RKO (cell line): ENCODE results near the gene PRSS53.
A peak's percentile ranks its signal among the peaks of the same experiment; 100 is the strongest.
"Not testable (repeated sequence)": the region's sequence is repeated elsewhere in the genome, so short reads cannot be mapped to it uniquely, and the experiment has no call there.

Experiments used
- DNase-seq: peaks from one replicate; pipeline ENCODE4 v3.0.0-alpha.2; 2016; ENCODE audit warnings: low spot score

Gene PRSS53

GRCh38 chr16:31088459-31089183 is at the start of gene PRSS53:
PRSS53 (minus strand) TSS chr16:31088943; CDS start chr16:31088809, 134 bp downstream.
- no peak for DNase-seq

- DNase-seq, result not testable (repeated sequence)
Observed at GRCh38 chr16:31136822-31137499, 48.2 kb upstream of the PRSS53 start.

DNA sequence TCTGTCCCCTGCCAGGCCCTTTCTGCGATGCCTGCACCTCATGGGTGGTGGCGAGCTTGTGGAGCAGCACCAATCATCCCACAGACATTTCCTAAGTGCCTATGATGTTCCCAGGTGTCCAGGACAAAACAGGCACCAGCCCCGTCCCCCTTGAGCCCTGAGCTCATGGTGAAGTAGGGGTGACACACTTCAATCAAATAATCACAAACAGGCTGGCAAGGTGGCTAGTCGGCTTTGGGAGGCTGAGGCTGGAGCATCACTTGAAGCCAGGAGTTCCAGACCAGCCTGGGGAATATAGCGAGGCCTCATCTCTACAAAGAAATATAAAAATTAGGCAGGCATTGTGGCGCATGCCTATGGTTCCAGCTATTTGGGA is 47.5 kb upstream of the PRSS53 start:
- DNase-seq, result no peak

DNA sequence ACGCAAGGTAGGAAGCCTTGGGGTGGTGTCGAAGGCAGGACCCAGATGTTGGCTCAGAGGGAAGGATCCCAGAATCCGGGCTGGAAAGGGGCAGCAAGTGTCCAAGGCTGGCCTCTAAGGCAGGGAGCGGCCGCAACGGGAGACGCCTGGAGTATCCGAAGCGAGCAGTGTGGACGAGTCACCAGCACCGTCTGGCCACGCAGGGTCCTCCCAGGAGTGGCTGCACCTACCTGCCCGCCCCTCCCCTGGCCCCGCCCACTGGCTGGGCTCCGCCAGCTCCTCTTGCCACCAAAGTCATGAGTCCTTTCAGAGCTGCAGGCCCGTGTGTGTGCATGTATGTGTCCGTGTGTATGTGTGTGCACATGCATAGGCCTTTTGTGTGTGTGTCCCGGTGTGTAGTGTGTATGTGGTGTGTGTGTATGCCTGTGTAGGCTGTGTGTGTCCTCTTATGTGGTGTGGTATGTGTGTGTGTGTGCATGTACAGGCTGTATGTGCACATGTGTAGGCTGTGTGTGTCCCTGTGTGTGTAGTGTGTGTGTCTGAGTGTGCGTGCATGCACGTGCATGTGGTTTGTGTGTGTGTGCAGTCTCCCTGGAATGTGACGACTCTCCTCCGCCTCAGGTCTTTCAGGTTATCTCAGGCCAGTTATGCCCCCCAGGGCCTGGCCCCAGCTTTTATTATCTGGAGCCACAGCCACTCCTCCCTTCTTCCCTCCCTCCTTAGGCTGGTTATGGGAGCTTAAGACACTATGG is 47.0 kb upstream of the PRSS53 start, which contains the start of gene PRSS8:
Gene PRSS8, minus strand, starts transcription at position 193 of the 752 bp plus-strand sequence. CDS start 229 bp downstream, outside the sequence.
- DNase-seq, result no peak

DNA sequence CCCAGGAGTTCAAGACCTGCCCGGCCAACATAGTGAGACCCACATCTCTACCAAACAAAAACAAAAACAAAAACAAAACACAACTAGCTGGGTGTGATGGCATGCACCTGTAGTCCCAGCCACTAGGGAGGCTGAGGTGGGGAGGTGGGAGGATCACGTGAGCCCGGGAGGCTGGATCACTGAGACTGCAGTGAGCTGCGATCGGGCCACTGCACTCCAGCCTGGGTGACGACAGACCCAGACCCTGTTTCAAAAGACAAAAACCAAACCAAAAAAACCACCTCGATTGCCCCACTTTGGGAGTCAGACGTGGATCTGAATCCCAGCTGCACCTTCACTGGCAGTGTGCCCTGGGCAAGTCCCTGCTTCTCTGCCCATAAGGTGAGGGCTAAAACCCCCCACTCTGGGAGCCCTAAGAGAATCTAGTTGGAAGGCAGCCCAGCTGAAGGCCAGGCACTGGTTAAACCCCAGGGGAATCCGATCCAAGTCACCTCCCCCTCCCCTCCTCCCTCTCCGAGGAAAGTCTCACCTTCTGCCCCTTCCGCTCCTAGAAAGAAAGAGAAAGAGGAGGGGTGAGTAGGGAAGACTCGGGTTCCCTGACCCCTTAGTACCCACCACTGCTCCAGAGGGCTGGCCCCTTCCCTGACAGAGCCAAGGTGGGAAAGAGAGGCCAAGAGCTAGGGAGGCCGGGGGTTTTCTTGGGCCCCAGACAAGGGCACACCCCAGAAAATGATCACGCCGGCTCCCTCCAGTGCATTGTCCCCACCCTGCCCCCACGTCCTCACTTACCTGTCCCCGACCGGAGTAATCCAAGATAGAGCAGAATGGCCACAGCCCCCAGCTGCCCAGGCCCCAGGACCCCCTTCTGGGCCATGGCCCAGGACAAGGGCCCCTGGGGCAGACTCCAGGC is 46.1 kb upstream of the PRSS53 start:
- no peak for DNase-seq

GRCh38 chr16:31134091-31134571 is 45.4 kb upstream of the PRSS53 start:
- no peak for DNase-seq

GRCh38 chr16:31133046-31133501 is 44.3 kb upstream of the PRSS53 start:
- no peak for DNase-seq

GRCh38 chr16:31132303-31132979 is 43.7 kb upstream of the PRSS53 start:
- no peak for DNase-seq

- no peak for DNase-seq
Observed at GRCh38 chr16:31131841-31132271, 43.1 kb upstream of the PRSS53 start.

DNA sequence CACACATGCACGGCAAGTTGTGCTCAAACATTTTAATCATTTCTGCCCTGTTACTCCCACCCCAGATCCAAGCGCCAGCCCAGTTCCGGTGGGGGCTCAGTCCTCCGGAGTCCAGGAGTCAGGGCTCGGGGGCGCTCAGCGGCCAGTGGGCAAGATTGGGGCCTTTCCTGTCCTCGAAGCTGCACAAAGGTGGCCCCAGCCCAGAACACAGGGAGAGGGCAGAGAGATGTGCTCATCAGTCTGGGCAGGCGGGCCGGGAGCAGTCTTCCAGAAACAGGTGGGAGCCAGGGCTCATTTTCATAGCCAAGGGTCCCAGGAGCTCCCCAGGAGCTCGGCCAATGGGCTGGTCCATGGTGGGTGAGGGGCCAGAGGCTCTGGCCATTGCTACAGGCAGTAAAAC is 42.7 kb upstream of the PRSS53 start:
- DNase-seq, result no peak

GRCh38 chr16:31130899-31131298 is 42.2 kb upstream of the PRSS53 start:
- DNase-seq, result no peak

DNA sequence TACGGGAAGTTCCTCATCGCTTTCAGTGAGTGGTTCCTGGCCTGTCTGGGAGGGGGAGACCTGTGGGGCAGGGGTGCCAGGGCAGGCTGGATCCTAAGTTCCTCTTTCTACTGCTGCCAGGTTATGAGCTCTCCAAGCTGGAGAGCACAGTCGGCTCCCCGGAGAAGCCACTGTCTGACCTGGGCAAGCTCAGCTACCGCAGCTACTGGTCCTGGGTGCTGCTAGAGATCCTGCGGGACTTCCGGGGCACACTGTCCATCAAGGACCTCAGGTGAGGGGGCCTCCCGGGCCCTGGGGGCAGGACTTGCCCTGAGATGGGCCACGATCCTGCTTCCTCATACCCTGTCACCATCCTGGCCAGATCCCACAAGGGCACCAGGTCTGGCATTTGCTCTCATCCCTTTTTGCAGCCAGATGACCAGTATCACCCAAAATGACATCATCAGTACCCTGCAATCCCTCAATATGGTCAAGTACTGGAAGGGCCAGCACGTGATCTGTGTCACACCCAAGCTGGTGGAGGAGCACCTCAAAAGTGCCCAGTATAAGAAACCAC is 41.7 kb upstream of the PRSS53 start:
- no peak for DNase-seq

DNA sequence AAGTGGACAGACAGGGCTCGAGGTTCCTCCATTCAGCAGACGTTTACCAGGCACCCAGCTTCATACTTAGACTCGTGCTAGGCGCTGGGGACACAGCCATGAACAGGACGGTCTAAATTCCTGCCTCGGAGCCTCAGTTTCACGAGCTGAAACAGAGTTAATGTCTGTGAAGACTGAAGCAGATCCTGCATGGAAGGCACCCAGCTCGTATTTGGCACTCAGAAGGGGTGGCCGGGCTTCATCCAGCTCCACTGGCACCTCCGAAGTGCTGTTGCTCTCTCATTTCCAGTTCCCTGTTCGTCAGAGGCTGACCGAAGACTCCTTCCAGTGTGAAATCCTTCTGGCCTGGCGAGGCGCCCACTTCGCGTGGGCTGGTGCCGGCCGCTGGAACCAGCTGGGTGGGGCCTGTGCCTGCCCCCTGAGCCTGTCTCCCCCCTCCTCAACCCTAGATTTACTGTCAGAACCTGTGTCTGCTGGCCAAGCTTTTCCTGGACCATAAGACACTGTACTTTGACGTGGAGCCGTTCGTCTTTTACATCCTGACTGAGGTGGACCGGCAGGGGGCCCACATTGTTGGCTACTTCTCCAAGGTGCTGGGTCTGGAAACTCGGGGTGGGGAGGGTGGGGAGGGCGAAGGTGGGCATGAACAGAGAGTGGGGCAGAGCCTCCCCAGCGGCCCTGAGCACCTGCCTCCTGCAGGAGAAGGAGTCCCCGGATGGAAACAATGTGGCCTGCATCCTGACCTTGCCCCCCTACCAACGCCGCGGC is 41.0 kb upstream of the PRSS53 start:
- DNase-seq, result no peak

DNA sequence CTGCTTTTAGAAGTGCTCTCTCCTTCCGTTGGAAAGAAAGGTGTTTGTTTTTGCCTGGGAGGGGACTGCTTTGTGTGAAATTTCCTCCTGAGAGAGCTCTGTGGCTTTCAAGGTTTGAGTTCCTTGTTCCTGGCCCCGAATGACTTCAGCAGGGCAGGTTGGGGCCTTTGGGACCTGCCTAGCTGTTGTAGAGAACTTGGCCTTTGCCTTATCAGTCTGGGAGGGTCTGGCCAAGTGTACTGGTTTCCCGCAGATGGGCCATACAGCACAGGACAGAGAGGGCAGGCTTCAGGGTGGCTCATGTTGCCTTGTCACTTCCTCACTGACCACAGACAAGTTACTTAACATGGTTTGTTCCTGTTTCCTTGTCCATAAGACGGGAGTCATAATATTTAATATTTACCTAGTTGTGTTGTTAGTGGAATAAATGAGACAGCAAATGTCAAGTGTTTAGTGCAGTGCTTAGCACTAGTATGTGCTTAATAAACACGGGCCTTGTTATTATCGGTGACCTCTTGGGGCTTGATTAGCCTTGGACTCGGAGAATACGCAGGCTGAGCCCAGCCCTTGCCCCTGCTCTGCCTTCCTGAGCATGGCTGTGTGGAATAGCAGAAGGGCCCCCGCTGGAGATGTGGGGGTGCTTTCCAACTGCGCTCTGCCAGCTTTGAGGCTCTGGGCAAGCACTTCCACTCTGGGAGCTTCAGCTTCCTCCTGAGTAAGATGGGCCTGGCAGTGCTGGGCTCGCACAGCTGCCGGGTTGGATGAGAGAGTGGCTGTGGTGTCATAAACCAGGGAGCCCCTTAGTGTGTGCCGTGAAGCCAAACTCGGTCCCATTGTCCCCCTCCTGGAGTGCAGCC is 40.2 kb upstream of the PRSS53 start:
- DNase-seq, result no peak

DNA sequence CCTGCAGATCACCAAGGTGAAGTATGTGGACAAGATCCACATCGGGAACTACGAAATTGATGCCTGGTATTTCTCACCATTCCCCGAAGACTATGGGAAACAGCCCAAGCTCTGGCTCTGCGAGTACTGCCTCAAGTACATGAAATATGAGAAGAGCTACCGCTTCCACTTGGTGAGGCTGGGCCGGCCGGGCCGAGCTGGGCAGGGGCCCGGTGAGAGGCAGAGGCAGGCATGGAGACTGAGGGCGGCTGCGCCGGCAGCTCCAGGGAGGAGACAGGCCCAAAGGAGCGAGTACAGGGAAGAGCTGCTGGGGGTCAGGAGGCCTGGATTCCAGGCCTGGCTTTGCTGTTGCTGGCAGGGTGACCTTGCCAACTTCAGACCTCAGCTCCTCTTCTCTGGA is 38.4 kb upstream of the PRSS53 start:
- no peak for DNase-seq

DNA sequence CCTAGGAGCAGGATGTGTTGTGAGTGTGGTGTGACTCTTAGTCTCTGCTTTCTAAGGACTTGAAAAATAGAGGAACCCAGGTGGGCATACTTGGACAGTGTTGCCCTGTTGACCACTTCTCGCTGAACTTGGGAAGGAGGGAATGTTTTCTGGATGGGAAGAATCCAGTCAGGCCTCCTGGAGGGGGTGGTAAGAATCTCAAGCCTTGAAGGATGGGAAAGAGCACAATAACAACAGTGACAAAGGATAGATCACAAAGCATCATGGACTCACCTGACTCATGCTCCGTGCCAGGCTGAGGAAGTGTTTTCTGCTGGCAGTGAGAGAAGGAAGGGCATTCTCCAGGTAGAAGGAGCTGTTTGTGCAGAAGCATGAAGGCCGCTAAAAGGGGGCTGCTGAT is 37.1 kb upstream of the PRSS53 start:
- no peak for DNase-seq

- no peak for DNase-seq
Observed at GRCh38 chr16:31120129-31120528, 31.4 kb upstream of the PRSS53 start.

DNA sequence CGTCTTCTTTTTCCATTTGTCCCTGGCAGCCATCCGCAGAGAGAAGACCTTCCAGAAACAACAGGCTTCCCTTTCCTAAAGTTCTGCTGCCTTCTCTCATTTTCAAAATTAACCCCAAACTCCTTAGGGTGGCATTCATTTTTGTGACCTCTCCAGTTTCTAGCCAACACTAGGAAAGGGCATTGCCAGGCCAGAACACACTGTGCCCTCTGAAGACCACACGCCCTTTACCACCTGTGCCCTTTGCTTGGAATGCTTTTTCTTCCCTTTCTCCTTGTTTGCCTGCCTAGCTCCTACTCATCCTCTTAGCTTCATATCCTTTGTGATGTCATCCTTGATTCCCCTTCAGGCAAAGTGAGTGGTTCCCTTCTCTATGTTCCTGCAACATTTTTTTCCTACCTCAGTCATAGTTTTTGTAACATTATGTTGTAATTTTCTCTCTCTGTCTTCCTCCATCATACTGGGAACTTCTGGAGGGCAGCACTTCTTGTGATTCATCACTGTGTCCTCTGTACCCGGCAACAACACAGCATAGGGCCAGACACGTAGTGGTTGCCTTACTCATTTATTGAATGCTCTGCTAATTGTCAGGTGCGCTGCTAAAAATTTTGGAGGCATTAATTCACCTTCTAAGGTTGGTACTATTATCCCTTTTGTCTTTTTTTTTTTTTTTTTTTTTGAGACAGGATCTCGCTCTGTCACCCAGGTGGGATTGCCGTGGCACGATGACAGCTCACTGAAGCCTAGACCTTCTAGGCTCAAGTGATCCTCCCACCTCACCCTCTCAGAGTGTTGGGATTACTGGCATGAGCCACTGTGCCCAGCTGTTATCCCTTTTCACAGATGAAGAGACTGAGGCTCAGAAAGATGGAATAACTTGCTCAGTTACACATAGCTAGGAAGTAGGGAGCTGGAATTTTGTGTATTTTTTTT is 29.7 kb upstream of the PRSS53 start:
- DNase-seq, result peak; percentile 77
